ENCODE measurements around the gene CDHR3. TPM values are rescaled to one million over a fixed set of nuclear protein-coding genes. Genes with fewer than 3 reads are reported as not detected.

The CDHR3 gene
- total RNA-seq, 4 donors from 2014 or later = 5.4 to 7.9 (median 5.9) TPM; not detected in 1

DNA sequence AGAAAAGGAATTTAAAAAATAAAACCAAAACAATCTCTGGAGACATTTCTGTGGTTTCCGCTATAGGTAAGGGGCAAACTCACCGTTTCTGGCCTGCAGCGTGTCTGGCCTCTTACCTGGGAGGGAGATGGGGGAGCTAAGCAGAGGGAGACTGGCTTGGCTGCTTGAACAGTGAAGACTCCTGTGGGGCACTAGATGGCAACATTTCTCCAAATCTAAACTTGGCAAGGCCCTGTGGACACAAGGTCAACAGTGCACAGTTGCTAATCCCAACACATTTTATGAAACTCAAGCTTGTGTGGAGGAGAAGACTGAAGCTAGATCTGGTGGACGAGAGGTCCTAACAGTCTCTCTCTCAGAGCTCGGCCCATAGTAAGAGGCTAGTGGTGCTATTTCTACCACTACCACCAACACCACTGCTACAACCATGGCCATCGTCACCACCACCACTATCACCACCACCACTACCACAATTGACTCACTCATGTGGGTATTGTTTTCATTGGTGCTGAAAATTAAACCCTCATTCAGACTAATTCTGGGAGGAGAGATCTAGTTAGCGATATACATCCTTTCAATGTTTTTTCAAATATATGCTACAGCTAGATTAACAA lies 28.4 kb upstream of the CDHR3 start:
- intact Hi-C loops (cut with DNase I; ENCODE audit: low total_unique reads) = no loop called here
- Histone ChIP-seq H3K27ac (no peak overlapping the region), H3K4me1 (no peaks in the 10 kb centered on the region), H3K4me3 (no peak overlapping the region), H3K9me3 (no peaks in the 10 kb centered on the region), H3K36me3 (no peaks in the 10 kb centered on the region), H3K27me3 (no peaks in the 10 kb centered on the region)
- peak in 1 of 2 donors; percentile 36 for DNase-seq
- TF ChIP-seq, protein P1, sequence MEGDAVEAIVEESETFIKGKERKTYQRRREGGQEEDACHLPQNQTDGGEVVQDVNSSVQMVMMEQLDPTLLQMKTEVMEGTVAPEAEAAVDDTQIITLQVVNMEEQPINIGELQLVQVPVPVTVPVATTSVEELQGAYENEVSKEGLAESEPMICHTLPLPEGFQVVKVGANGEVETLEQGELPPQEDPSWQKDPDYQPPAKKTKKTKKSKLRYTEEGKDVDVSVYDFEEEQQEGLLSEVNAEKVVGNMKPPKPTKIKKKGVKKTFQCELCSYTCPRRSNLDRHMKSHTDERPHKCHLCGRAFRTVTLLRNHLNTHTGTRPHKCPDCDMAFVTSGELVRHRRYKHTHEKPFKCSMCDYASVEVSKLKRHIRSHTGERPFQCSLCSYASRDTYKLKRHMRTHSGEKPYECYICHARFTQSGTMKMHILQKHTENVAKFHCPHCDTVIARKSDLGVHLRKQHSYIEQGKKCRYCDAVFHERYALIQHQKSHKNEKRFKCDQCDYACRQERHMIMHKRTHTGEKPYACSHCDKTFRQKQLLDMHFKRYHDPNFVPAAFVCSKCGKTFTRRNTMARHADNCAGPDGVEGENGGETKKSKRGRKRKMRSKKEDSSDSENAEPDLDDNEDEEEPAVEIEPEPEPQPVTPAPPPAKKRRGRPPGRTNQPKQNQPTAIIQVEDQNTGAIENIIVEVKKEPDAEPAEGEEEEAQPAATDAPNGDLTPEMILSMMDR (IDR thresholded peaks at IDR 0.05) = peak in 2 of 4 experiments; percentile 42 to 45
- no peak for TF ChIP-seq POLR2A (IDR thresholded peaks at IDR 0.05)

DNA sequence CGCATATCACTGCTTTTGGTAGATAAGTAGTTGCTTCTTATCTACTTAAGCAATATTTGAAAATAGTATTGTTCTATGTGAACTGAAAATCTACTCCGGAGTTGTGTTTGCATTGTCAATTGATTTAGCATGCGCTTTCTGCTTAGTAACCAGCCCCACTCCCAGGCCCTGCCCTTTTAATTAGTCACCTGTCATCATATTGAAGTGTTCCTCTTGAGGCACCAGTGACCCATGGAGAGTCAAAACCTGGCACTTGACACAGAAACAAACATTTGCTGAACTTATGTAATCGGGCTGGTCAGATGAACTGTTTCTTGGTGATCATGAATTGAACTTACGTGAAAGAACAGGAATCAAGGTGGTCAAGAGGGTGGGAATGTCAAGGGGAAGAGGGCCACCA lies 27.8 kb upstream of the CDHR3 start:
- intact Hi-C loops (cut with DNase I; ENCODE audit: low total_unique reads) = no loop called here
- Histone ChIP-seq H3K4me1 (no peaks in the 10 kb centered on the region), H3K27me3 (no peaks in the 10 kb centered on the region), H3K36me3 (no peaks in the 10 kb centered on the region), H3K27ac (no peak overlapping the region), H3K9me3 (no peaks in the 10 kb centered on the region), H3K4me3 (no peak overlapping the region)
- DNase-seq = no peak
- no peak for TF ChIP-seq POLR2A (IDR thresholded peaks at IDR 0.05)
- TF ChIP-seq, protein P1 (IDR thresholded peaks at IDR 0.05) = no peak

- Histone ChIP-seq H3K27me3 (no peaks in the 10 kb centered on the region), H3K4me1 (no peaks in the 10 kb centered on the region), H3K9me3 (no peaks in the 10 kb centered on the region), H3K27ac (no peak overlapping the region), H3K36me3 (no peaks in the 10 kb centered on the region), H3K4me3 (no peak overlapping the region)
- no peak for TF ChIP-seq POLR2A (IDR thresholded peaks at IDR 0.05)
- TF ChIP-seq, protein P1 (IDR thresholded peaks at IDR 0.05) = no peak
- intact Hi-C loops (cut with DNase I; ENCODE audit: low total_unique reads) = no loop called here
- no peak for DNase-seq
Measured at GRCh38 chr7:105937411-105937810, 25.7 kb upstream of the CDHR3 start.

GRCh38 chr7:105940109-105940508 lies 23.0 kb upstream of the CDHR3 start:
- Histone ChIP-seq H3K4me1 (no peaks in the 10 kb centered on the region), H3K27me3 (no peaks in the 10 kb centered on the region), H3K27ac (no peak overlapping the region), H3K36me3 (no peaks in the 10 kb centered on the region), H3K9me3 (no peaks in the 10 kb centered on the region), H3K4me3 (no peak overlapping the region)
- intact Hi-C loops (cut with DNase I; ENCODE audit: low total_unique reads) = no loop called here
- DNase-seq = no peak
- no peak for TF ChIP-seq POLR2A (IDR thresholded peaks at IDR 0.05)
- TF ChIP-seq, protein P1 (IDR thresholded peaks at IDR 0.05) = no peak

DNA sequence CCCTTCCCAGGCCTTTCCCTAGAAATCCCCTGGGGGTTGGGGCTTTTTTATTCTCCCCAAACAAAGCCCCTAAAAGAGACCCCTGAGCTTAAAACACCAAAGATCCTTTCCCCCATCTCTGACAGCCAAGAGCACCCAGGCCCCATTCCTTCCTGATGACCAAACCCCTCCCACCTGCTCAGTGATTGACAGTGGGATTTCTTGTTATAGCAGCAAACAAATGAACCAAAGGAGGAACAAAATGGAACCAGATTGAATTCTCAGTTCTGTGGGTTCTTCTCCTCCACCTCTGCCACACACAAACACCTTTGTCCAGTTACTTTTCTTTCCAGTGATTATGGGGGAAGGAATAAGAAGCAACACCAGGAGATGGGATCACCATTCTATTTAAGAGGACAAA lies 21.5 kb upstream of the CDHR3 start:
- H3K4me3 ChIP-seq = no peak overlapping the region
- no peak for DNase-seq
- intact Hi-C loops (cut with DNase I; ENCODE audit: low total_unique reads) = no loop called here
- no peaks in the 10 kb centered on the region for H3K27me3 ChIP-seq
- TF ChIP-seq, protein P1 (IDR thresholded peaks at IDR 0.05) = no peak
- no peak for TF ChIP-seq POLR2A (IDR thresholded peaks at IDR 0.05)
- H3K27ac ChIP-seq = no peak overlapping the region
- no peaks in the 10 kb centered on the region for H3K9me3 ChIP-seq
- H3K36me3 ChIP-seq = no peaks in the 10 kb centered on the region
- H3K4me1 ChIP-seq = no peaks in the 10 kb centered on the region
